GM21619 (cell line): ENCODE data around the gene MLST8.

Source experiments
- ATAC-seq: cut with Tn5 transposase; IDR thresholded peaks from one replicate; pipeline ENCODE4 v1.9.1; 2021; ENCODE audit not compliant: unreplicated experiment

The MLST8 gene

DNA sequence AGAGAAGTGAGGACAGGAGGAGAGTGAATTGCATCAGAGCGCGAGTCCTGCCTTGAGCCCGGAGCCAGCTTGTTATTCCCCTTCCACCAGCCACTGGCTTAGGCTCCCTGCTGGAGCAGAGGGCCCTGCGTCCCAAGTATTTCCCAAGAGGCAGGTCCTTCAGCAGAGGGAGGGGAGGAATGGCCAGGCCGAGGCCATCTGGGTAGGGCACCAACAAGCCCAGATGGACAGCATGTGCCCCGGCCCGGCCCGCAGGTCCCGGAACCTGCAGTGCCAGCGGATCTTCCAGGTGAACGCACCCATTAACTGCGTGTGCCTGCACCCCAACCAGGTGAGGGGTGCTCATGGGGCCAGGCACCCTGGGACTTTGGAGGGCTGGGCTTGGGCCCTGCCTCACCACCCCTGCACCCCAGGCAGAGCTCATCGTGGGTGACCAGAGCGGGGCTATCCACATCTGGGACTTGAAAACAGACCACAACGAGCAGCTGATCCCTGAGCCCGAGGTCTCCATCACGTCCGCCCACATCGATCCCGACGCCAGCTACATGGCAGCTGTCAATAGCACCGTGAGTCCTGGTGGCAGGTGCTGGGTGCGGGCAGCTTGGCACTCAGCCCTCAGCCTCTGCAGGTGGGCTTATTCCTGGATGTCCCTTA lies 1.7 kb downstream of the MLST8 start:
- no peak for ATAC-seq

DNA sequence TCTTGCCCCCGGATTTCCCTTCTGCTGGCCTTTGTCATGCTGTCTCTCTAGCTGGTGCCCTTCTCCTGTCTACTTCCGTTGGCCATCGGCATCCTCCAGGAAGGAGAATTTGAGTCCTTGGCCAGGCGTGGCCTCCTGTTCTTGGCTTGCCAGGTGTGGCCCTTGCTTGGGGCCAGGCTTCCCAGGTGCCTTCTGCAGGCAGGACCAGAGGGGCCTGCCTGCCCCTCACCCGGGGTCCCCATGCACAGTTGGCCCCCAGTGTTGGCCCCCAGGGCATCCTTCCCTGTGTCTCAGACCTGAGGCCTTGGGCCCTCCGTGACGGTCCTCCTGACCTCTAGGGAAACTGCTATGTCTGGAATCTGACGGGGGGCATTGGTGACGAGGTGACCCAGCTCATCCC lies 2.6 kb downstream of the MLST8 start:
- ATAC-seq: no peak

DNA sequence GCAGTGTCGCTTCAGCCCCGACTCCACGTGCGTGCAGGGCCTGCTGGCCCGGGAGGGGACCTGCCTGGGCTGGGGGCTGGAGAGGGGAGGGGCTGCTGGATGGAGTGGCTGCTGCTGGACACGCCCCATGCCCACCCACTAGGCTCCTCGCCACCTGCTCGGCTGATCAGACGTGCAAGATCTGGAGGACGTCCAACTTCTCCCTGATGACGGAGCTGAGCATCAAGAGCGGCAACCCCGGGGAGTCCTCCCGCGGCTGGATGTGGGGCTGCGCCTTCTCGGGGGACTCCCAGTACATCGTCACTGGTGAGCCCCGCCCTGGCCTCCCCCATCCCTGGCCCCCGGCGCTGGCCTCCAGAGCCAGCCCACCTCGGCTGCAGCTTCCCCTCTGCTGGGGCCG lies 3.1 kb downstream of the MLST8 start:
- no peak for ATAC-seq

DNA sequence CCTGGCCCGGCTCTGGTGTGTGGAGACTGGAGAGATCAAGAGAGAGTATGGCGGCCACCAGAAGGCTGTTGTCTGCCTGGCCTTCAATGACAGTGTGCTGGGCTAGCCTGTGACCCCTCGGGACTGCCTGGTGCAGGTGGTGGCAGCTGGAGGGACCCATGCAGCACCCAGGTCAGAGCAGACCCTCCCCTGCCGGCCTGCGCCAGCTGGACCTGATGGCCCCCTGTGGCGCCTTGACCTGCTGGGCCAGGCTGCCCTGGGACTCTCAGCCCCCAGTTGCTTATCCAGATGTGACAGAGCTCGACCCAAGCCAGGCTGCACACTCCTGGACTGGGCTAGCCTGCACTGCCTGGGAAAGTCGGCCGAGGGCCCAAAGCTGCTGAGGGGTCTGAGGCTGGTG lies 3.5 kb downstream of the MLST8 start:
- ATAC-seq: no peak

DNA sequence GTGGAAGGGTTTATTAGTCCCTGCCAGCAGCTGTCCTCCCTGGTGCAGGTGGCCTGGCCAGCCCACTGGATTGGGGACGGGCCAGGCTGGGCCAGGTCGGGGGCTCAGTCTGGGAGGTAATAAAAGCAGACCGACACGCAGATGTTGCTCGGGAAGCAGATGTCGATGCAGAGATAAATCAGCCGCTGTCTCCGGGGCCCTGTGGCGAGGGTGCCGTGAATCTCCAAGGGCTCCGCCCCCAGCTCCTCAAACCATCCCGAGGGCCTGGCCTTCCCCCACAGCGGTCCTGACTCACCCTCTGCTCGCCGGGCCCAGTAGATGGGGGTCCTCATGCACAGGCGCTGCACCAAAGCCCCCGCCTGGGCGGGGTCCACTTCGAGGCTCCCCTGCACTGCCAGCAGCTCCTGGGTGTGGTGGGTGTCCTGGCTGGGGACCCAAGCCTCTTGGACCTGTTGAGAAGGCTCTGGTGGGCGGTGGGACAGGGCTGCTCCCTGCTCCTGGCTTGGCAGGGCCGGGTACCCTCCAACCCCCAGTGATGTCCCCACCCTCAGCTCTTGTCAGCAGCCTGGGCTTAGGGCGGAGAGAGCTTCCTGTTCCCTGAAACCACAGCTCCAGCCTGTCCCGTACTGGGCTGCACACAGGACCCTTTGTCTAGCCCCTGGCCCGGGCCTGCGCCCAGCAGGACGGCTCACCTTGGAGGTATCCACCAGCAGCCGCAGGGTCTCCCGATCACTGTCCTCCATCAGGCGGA lies 4.2 kb downstream of the MLST8 start:
- ATAC-seq: no peak

DNA sequence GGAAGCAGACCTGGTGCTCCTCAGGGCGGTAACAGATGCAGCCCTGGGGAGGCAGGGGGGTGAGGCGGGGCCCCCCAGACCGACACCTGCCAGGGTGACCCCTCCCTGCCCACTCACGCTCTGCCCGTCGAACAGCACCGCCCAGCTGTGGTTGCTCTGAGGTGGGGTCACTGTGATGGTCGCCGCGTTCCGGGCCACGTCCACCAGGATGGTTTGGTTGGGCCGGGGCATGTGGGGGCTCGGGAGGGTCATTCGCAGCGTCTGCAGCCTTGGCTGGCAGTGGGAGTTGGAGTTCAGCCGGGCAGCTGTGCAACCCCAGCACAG lies 4.7 kb downstream of the MLST8 start:
- no peak for ATAC-seq

DNA sequence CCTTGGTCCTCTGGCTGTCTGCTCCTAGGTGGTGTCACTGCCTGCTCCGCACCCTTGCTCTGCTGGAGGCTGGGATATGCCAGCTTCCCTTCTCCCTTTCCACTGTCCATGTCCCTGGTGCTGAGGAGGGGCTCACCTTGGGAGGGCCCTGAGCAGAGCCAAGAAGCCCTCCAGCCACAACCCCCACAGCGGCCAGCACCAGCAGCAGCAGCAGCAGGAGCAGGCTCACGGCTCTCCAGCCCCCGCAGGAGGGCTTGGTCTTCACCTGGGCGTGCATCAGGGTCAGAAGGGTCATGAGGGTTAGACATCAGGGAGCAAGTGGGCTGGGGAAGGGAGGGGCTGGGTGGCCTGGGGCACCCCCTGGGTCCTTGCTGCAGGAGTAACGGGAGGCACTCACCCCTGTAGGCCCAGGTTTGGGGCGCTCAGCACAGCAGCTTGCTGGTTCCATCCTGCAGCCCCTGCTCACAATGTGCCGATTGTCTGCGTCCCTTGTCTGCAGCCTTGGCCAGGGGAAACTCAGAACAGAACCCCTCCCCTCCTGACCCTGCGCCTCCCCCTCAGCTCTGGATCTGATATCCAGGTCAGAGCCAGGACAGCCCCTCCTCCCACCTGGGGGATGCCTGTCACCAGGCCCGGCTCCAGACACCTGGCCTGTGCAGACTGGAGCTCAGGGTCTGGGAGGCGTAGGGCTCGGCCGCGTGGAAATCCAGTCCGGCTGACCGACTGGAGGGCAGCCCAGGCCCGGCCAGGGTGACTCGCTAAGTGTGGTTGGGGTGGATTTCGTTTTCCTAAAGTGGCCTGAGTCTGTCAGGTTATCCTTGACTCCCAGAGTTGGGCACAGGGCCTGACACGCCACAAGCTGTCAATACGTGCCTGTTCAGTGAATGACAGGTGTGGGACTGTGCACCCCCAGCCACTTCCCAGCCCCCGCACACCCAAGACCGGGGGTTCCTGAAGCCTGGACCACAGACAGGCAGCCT lies 5.4 kb downstream of the MLST8 start, which contains the start of gene BRICD5:
BRICD5 (minus strand) TSS at position 478 of the 980 bp plus-strand sequence; CDS start at position 448, 30 bp downstream.
- ATAC-seq: no peak

DNA sequence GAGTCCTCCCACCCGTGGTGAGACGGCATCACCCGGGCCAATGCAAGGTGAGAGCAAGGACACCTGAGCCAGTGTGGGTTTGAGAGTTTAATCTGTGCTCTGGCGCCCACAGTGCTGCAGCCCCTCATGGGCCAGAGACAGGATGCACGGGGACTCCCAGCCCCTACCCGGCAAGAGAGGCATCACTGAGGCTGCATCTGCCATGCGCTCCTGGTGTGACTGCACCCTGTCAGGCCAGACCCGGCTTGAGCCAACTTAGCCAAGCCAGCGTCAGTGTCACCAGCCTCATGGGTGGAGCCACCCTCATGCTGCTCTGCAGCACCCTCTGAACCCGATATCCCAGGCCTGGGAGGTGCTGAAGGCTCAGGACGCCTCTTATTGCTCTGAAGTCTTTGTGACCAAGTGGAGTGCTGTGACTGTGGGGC lies 6.7 kb downstream of the MLST8 start:
- no peak for ATAC-seq

DNA sequence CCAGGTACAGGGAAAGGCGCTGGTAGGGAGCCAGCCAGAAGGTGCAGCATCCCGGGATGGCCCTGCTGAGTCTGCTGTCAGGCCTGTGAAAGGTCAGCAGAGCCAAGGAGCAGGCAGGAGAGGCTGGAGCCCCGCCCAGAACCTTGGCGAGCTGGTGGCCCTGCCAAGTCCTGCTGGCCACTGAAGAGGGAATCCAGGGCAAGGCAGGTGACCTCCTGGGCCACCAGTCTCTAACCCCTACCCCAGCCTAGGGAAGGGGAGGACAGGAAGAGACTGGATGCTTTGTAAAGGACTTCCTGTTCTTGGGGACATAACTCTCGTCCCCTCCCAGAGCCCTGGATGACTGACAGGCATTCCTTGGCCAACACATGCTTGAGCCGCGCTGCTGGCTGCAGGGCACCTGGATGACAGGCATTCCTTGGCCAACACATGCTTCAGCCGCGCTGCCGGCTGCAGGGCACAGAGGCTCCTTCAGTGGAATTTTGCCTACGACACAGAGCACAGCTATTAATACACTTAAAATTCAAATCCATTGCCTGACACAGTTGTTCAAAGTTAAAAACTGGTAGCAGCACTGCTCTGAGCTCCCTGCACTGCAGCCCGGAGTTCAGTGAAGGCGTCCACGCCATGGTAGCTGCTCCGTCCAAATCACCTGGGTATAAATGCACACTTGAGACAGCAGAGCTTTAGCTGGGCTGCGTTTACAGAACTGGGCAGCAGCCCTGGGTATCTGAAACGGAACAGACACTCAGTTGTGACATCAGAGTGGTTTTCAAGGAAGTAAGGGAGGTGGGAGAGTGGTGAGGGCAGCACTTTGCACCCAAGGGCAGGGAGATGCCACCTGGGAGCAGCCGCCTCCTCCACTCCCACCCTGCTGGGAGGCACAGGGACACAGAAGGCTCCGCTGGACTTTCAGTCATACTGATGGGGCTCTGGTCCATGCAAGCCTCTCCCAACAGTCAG lies 7.4 kb downstream of the MLST8 start:
- no peak for ATAC-seq

DNA sequence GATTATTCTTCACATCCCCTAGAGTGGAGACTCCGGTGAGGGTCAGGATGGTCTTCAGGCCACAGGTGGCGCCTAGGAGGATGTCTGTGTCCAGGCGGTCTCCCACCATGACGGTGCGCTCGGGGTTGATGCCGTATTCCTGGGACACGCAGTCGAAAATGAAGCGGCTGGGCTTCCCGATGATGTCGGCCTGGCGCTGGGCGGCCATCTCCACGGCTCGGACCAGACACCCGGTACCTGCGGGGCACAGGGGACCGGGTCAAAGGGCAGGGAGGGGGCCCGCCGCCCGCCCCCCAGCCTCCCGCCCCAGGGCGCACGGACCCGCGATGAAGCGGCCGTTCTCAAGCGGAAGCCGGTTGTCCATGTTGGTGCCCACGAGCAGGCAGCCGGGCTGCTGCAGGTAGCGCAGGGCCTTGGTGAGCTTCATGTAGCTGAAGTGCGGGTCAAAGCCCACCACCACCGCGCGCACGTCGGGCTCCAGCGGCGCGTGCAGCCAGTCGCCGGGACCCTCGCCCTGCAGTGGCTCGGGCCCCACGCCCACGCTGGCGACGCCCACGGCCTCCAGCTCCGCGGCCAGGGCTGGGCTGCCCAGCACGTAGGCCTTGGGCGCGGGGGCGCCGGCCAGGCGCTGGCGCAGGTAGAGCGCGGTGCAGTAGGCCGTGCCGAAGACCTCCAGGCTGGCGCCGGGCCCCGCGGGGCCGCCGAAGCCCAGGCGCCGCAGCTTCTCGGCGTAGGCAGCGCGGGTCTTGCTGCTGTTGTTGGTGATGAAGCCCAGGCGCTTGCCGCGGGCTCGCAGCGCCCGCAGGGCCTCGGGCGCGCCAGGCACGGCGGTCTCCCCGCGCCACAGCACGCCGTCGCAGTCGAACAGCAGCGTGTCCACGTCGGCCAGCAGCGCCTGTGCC lies 8.8 kb downstream of the MLST8 start:
- ATAC-seq: no peak

DNA sequence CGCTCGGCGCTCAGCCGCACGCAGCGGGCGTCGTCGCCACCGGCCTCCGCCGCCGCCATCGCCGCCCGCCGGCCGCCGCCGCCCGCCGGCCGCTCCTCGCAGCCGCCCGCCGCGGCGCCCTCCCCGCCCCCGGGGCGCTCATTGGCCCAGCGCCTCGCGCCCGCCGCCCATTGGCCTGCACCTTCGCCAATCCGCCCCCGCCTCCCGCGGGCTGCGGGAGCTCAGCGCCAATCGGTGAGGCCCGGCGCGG lies 9.4 kb downstream of the MLST8 start, which contains the start of gene PGP:
PGP (minus strand) TSS at position 122 of the 250 bp plus-strand sequence; CDS start at position 59, 63 bp downstream.
- ATAC-seq: peak; percentile 81

DNA sequence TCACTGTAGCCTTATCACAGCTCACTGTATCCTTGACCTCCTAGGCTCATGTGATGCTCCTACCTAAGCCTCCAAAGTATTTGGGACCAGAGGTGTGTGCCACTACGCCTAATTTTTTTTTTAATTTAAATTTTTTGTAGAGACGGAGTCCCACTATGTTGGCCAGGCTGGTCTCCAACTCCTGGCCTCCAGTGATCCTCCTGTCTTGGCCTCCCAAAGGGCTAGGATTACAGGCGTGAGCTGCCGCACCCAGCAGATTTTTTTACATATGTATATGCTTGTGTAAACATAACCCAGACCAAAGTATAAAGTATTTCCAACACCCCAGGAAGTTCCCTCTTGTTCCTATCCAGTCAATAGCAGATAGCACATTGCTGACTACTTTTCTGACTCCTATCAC lies 11.1 kb downstream of the MLST8 start:
- ATAC-seq: no peak

DNA sequence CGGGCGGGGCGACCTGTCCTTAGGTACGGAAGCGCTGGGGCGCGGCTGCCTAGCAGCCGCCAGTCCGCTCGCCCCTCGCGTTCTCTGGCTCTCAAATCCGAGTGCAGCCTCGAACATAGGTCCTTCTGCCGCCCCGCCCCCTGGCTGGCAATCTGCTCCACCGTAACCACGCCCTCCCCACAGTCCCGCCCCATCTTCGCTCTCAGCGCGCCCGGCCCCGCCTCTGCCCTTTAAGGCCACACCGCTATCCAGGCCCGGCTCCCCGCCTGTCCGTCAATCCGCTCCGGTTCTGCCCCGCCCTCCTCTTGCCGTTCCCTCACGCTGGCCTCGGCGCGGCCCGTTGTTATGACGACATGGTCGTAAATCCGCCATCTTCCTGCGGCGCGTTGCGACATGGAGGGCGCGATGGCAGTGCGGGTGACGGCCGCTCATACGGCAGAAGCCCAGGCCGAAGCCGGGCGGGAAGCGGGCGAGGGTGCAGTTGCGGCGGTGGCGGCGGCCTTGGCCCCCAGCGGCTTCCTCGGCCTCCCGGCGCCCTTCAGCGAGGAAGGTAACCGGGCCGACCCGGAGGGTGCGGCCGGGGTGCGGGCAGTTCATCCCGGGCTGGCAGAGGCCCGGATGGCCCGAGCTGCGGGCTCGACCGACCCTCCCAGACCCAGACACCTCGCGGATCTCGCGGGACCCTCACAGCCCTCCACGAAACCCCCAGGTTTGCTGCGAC lies 18.1 kb downstream of the MLST8 start, which contains the start of gene E4F1:
E4F1 (plus strand) TSS at position 371 of the 721 bp plus-strand sequence; CDS start at position 394, 23 bp downstream.
- peak; percentile 92 for ATAC-seq

DNA sequence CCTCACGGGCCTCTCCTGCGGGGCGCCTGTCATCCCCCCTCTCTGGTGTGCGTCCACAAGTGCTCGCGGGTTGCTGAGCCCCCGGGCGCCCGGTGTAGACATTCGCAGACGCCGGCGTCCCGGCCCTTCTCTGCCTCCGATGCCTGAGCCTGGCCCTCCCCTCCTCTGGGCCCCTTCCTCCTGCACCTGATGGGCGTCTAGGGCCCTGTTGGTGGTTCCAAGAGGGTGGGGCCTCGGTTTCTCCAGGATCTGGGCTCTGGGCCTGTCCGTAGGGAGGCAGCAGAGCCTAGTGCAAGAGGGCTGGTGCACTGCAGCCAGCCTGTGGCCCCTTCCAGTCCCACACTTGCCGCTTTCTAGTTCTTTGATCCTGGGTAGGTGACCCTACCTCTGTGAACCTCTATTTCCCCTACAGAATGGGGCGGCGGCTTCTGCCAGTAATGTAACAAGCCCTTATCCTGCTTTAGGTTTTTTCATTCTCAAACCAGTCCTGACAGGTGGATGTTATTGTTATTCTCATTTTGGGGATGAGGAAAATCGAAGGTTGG lies 18.8 kb downstream of the MLST8 start:
- ATAC-seq: peak; percentile 24

DNA sequence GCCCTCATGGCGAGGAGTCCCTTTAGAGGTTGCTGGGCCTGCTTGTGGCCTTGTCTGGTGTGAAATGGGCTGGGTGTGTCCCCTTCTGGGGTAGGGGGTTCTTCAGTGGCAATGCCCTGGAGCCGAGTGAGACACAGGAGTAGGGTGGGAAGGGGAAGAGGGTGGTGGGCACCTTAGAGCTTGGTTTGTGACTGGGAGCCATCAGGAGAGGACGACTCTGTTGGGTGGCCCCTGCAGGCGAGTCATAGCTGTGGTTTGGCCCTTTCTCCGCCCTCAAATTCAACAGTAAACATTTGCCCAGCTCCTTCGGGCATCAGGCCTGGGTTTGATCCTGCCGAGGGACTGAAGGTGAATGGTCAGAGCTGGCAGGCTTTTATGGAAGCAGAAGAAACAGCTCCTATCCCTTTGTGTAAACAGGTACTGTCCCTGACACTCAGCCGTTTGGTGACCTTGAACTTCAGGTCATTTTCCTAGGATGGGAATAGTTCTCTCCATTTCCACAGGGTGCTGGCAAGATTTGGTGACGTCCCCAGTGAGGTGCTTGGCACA lies 21.1 kb downstream of the MLST8 start:
- ATAC-seq: no peak

DNA sequence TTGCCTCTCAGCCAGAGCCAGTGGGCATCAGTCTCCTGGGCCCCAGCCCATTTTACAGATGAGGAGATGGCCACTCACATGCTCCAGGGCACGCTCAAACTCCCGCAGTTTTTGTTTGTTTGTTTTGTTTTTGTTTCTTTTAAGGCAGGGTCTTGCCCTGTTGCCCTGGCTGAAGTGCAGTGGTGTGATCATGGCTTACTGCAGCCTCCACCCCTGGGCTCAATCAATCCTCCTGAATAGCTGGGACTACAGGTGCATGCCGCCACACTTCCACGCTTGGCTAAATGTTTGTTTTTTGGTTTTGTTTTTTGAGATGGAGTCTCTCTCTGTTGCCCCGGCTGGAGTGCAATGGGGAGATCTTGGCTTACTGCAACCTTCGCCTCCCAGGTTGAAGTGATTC lies 21.7 kb downstream of the MLST8 start:
- no peak for ATAC-seq

DNA sequence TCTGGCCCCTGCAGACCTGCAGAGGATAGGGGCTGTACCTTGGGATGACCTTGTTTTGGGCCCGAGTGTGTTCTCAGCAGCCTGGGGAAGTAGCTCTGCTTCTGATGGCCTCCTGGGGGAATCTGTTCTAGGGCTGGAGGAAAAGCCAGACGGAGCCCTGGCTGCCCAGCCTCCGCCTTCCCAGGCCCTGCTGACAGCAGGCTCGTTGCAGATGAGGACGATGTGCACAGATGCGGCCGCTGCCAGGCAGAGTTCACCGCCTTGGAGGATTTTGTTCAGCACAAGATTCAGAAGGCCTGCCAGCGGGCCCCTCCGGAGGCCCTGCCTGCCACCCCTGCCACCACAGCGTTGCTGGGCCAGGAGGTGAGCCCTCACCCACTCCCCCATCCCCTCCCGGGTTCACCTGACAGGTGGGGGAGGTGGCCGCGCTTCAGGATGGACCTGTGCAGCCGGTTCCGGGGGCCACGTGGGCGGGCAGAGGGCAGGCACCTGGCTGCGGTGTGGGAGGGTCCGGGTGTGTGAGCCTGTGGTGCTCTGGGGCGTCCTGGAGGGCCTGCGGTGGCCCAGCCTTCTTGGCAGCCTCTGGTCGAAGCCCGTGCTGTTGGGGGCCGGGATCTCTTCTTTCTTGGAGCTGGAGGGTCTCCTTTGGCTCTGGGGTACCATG lies 23.0 kb downstream of the MLST8 start:
- ATAC-seq: no peak

DNA sequence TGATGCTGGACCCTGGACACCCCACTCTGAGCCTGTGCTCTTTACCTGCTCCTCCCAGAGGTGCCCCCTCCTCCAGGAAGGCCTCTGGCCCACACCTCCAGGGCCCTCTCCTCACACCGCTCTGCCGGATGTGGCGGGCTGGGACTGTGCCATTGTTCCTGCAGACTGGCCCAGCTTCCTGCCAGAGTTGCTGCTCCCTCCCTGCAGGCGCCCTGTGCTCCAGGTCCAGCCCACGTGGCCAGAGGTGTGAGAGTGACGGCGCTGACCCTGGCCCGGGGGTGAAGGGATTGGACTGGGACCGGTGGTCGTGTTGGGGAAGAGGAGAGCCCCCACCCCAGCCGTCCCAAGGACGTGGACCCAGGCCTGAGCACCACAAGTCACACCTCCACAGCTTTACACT lies 23.8 kb downstream of the MLST8 start:
- ATAC-seq: no peak
